Astrocyte (in vitro differentiated cells and primary cell): Measurements from ENCODE around the gene TMEM220.

Experiments used
- EZH2 ChIP-seq: IDR thresholded peaks from 2 replicates; pipeline ENCODE4 v1.6.1; 2012; ENCODE audit warnings: mild to moderate bottlenecking, low read length, inconsistent platforms; ENCODE audit not compliant: insufficient read depth
- TF ChIP-seq, protein P1 (sequence below): IDR thresholded peaks from 2 replicates; pipeline ENCODE4 v1.5.1; 2011; ENCODE audit warnings: low read depth, mild to moderate bottlenecking, inconsistent platforms, low read length, moderate library complexity; ENCODE audit not compliant: insufficient read depth

DNA sequence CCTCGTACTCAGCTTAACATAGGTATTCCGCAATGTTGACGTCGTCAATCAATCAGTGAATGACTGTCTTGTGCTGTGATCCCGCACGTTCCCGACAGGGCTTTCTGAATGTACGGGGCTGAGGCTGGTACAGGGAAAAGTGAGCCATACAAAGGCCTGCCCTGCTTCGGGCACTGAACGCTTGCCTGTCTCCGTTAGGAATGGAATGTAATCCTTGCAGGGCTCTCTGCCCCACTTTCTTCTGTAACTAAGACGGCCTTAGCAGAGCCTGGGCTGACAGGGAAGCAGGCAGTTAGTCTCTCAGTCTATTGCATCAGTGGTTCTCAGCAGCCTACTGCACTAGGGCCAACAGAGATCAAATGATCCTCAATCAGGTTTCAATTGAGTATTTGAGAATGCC is 56.5 kb downstream of the TMEM220 start:
- TF ChIP-seq, protein P1, sequence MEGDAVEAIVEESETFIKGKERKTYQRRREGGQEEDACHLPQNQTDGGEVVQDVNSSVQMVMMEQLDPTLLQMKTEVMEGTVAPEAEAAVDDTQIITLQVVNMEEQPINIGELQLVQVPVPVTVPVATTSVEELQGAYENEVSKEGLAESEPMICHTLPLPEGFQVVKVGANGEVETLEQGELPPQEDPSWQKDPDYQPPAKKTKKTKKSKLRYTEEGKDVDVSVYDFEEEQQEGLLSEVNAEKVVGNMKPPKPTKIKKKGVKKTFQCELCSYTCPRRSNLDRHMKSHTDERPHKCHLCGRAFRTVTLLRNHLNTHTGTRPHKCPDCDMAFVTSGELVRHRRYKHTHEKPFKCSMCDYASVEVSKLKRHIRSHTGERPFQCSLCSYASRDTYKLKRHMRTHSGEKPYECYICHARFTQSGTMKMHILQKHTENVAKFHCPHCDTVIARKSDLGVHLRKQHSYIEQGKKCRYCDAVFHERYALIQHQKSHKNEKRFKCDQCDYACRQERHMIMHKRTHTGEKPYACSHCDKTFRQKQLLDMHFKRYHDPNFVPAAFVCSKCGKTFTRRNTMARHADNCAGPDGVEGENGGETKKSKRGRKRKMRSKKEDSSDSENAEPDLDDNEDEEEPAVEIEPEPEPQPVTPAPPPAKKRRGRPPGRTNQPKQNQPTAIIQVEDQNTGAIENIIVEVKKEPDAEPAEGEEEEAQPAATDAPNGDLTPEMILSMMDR, result no peak
- TF ChIP-seq EZH2, result no peak
